ENCODE measurements around the gene SIPA1L2.

The SIPA1L2 gene

GRCh38 chr1:232630047-232630893, at the start of gene SIPA1L2:
SIPA1L2 (minus strand) TSS chr1:232630133; CDS start chr1:232515339, 114,794 bp downstream.
- DNase-seq, result peak; percentile 94

GRCh38 chr1:232678185-232678886, 48.4 kb upstream of the SIPA1L2 start:
- DNase-seq, result no peak

GRCh38 chr1:232676307-232676706, 46.4 kb upstream of the SIPA1L2 start:
- no peak for DNase-seq

GRCh38 chr1:232675898-232676297, 46.0 kb upstream of the SIPA1L2 start:
- DNase-seq, result no peak

GRCh38 chr1:232675260-232675659, 45.3 kb upstream of the SIPA1L2 start:
- DNase-seq, result no peak

- no peak for DNase-seq
Observed at GRCh38 chr1:232673256-232673655, 43.3 kb upstream of the SIPA1L2 start.

GRCh38 chr1:232669981-232670747, 40.2 kb upstream of the SIPA1L2 start:
- no peak for DNase-seq

- no peak for DNase-seq
Observed at GRCh38 chr1:232667778-232668165, 37.8 kb upstream of the SIPA1L2 start.

GRCh38 chr1:232667094-232667777, 37.3 kb upstream of the SIPA1L2 start:
- DNase-seq, result no peak

GRCh38 chr1:232664844-232665777, 35.2 kb upstream of the SIPA1L2 start:
- DNase-seq, result no peak

- no peak for DNase-seq
Observed at GRCh38 chr1:232662910-232663309, 33.0 kb upstream of the SIPA1L2 start.

- DNase-seq, result no peak
Observed at GRCh38 chr1:232658386-232658785, 28.5 kb upstream of the SIPA1L2 start.

- DNase-seq, result no peak
Observed at GRCh38 chr1:232657426-232658005, 27.6 kb upstream of the SIPA1L2 start.

- no peak for DNase-seq
Observed at GRCh38 chr1:232655746-232656085, 25.8 kb upstream of the SIPA1L2 start.

GRCh38 chr1:232655028-232655745, 25.3 kb upstream of the SIPA1L2 start:
- DNase-seq, result no peak

GRCh38 chr1:232653789-232654188, 23.9 kb upstream of the SIPA1L2 start:
- DNase-seq, result no peak

- no peak for DNase-seq
Observed at GRCh38 chr1:232650845-232651244, 20.9 kb upstream of the SIPA1L2 start.

- no peak for DNase-seq
Observed at GRCh38 chr1:232650418-232650817, 20.5 kb upstream of the SIPA1L2 start.

- DNase-seq, result no peak
Observed at GRCh38 chr1:232648316-232648715, 18.4 kb upstream of the SIPA1L2 start.

- no peak for DNase-seq
Observed at GRCh38 chr1:232644209-232644608, 14.3 kb upstream of the SIPA1L2 start.

GRCh38 chr1:232643251-232643650, 13.3 kb upstream of the SIPA1L2 start:
- no peak for DNase-seq
